ENCODE measurements around the gene RBP2.

The RBP2 gene

DNA sequence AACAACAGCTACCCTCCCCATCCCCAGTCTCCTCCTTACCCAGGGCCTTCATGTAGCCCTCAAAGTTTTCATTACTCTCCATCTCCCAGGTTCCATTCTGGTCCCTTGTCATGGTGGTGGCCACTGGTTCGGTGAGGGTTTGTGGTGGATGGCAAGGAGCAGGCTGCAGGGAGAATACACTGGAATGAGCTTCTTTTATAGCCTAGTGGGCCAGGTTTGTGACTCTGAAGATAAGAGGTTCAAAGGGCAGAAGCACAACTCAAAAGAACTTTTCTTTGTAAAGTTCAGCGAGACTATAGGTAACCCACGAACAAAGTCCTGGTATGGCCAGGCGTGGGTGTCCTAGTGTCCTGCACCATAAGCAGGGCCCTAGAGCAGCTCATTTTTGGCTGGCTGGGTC lies at the start of gene RBP2:
TSS of gene RBP2 (minus strand) at position 169 of the 400 bp plus-strand sequence. CDS start at position 112, 57 bp downstream.
- no peak for DNase-seq (ENCODE audit: low read depth)
- H3K4me3 ChIP-seq (ENCODE audit: low read depth, low read length), result no peak within 1 kb of the TSS
- TF ChIP-seq, protein P1, sequence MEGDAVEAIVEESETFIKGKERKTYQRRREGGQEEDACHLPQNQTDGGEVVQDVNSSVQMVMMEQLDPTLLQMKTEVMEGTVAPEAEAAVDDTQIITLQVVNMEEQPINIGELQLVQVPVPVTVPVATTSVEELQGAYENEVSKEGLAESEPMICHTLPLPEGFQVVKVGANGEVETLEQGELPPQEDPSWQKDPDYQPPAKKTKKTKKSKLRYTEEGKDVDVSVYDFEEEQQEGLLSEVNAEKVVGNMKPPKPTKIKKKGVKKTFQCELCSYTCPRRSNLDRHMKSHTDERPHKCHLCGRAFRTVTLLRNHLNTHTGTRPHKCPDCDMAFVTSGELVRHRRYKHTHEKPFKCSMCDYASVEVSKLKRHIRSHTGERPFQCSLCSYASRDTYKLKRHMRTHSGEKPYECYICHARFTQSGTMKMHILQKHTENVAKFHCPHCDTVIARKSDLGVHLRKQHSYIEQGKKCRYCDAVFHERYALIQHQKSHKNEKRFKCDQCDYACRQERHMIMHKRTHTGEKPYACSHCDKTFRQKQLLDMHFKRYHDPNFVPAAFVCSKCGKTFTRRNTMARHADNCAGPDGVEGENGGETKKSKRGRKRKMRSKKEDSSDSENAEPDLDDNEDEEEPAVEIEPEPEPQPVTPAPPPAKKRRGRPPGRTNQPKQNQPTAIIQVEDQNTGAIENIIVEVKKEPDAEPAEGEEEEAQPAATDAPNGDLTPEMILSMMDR (conservative IDR thresholded peaks at IDR 0.05; ENCODE audit: low read depth, low read length), result no peak

DNA sequence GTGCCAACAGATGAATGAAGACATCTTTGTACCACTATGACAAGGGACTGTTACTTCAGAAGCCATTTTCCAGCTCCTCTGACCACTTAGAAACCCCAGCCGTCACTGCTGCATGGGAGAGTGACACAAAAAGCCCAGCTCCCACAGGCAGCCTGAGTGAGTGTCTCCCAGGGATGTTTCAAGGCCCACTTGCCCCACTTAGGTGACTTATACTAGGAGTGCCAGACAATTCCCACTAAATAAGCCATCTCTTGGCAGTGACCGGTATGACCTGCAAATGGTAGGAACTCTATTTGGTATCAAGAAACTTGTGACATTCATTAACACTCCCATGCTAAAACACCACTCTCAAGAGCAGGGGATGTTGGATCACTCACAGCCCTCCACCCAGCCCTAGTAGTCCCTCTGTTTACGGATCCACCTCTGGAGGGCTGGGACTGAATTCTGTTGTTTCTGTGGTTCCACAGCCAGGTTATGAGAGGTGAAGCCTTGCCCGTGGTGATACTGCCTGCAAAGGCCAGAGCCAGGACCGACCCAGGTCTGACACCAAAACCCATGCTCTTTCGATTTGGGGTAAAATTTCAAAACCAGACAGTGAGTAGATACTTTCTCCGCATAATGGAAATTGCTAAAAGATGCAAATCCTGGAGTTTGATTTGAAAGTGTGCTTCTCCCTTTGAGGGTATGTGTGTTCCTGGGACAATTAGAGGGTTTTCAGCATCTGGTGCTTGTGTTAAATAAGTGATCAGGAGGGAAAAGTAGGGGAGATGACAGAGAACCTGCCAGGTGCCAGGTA lies 48.7 kb upstream of the RBP2 start:
- H3K4me3 ChIP-seq (ENCODE audit: low read depth, low read length), result no peak overlapping the region
- TF ChIP-seq, protein P1 (conservative IDR thresholded peaks at IDR 0.05; ENCODE audit: low read depth, low read length), result no peak
- no peak for DNase-seq (ENCODE audit: low read depth)

DNA sequence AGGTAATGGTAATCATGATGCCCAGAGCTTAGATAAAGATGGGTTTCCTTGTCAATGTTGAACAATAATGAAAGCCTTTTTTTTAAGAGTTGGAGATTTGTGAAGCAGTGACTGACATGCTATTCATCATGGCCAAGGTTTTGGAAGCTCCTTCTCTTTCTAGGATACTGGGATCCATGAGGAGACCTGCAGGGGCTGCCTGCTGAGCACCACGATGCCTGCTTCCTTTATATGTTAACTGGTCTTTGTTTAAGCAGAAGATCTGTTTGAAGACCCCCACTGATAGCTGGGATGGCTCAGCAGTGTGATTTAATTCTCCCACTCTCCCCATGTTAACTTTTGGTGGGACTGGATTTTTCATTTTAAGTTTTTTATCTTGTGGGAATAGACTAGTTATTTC lies 47.4 kb upstream of the RBP2 start:
- TF ChIP-seq, protein P1 (conservative IDR thresholded peaks at IDR 0.05; ENCODE audit: low read depth, low read length), result no peak
- no peak overlapping the region for H3K4me3 ChIP-seq (ENCODE audit: low read depth, low read length)
- no peak for DNase-seq (ENCODE audit: low read depth)

DNA sequence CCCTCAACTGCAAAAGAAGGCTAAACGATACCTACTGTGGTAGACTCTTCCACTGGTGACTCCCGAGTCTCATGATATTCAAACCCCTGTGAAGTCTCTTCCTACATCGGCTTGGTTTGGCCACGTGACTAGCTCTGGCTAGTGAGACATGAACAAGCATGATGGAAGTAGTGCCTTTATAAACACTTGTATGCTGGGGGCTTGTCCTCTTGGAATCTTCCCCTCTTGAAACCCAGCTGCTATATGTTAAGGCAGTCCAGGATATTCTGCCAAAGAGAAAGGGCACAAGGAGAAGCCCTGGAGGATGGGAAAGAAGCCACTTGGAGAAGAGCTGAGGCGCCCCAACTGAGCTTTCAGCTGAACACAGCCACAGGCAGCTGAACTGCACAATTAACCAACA lies 46.9 kb upstream of the RBP2 start:
- no peak for DNase-seq (ENCODE audit: low read depth)
- TF ChIP-seq, protein P1 (conservative IDR thresholded peaks at IDR 0.05; ENCODE audit: low read depth, low read length), result no peak
- H3K4me3 ChIP-seq (ENCODE audit: low read depth, low read length), result no peak overlapping the region

DNA sequence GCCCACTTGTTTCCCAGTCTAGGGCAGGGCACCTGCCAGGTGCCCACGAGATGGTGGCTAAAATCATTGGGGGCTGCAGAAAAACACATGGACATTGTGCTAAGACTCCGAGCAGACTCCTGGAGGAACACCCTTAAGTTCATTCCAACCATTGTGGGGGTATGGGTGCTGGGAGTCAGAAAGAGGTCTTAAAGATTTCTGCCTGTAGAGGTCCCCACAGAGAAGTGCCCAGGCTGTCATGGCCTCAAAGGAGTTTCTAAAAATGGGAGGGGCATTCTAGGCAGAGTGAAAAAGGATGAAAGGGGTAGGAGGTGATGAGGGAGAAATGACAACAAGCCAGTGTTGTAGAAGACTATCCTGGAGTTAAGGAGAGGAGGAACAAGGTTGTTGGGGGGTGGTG lies 46.1 kb upstream of the RBP2 start:
- TF ChIP-seq, protein P1 (conservative IDR thresholded peaks at IDR 0.05; ENCODE audit: low read depth, low read length), result peak; percentile 46
- DNase-seq (ENCODE audit: low read depth), result no peak
- no peak overlapping the region for H3K4me3 ChIP-seq (ENCODE audit: low read depth, low read length)

DNA sequence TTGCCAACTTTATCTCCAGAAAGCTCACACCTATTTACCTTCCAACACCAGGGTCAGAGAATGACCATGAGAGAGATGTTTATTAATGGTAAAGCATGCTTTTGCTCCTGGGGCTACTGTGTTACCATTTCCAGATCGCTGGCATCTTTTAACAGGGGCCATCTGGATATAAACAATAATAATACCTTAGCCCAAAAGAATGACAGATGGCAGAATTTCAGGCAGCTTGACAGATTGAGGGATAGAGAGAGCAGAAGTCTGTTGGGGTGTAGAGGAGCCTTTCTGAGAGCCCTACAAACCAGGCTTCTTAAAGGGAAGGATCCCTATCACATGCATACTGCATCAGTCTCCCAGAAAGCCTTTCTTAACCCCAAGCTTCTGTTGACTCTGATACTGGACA lies 45.5 kb upstream of the RBP2 start:
- TF ChIP-seq, protein P1 (conservative IDR thresholded peaks at IDR 0.05; ENCODE audit: low read depth, low read length), result no peak
- H3K4me3 ChIP-seq (ENCODE audit: low read depth, low read length), result no peak overlapping the region
- DNase-seq (ENCODE audit: low read depth), result no peak

DNA sequence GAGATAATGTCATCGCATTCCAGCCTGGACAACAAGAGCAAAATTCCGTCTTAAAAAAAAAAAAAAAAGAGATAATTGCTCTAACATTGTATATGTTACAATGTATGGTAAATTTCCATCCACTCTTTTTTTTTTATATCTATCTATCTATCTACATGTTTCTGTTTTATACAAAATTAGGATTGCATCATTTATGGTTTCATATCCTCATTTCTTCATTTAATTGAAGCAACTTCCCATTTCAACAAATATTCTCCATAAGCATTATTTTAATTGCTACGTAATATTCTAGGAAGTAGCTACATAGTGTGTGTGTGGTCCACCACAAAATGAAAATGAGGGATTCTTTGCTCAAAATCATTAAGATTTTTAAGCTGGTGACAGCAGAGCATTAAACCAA lies 44.8 kb upstream of the RBP2 start:
- TF ChIP-seq, protein P1 (conservative IDR thresholded peaks at IDR 0.05; ENCODE audit: low read depth, low read length), result no peak
- DNase-seq (ENCODE audit: low read depth), result no peak
- H3K4me3 ChIP-seq (ENCODE audit: low read depth, low read length), result no peak overlapping the region

Measured in choroid plexus epithelial cell (primary cell).